ENCODE data around the gene MTHFD2L. TPM values are rescaled to one million over a fixed set of nuclear protein-coding genes. Genes with fewer than 3 reads are reported as not detected.

Gene MTHFD2L
- total RNA-seq, 1 experiment from 2014 or later, result 34.0 TPM

DNA sequence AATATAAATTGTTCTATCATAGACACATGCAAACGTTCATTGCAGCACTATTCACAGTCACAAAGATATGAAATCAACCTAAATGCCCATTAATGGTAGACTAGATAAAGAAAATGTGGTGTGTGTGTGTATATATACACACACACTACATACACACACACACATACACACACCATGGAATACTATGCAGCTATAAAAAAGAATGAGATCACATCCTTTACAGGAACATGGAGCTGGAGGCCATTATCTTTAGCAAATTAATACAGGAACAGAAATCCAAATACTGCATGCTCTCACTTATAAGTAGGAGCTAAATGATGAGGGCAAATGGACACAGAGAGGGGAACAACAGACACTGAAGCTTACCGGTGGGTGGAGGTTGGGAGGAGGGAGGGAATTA, 65.2 kb downstream of the MTHFD2L start:
- Histone ChIP-seq H3K27me3 (ENCODE audit: low read length) (no peaks in the 10 kb centered on the region), H3K9me2 (replicated peaks; ENCODE audit: low read length) (no peaks in the 10 kb centered on the region), H3K9ac (ENCODE audit: low read length) (no peak overlapping the region), H3K79me2 (ENCODE audit: low read length) (no peaks in the 10 kb centered on the region), H3K9me3 (ENCODE audit: low read length) (no peaks in the 10 kb centered on the region), H2AFZ (ENCODE audit: low read length) (no peak overlapping the region), H3K27ac (ENCODE audit: low read length) (peak overlapping the region; percentile 40), H4K20me1 (ENCODE audit: low read length) (no peaks in the 10 kb centered on the region), H3K4me3 (ENCODE audit: low read length) (no peak overlapping the region), H3K36me3 (ENCODE audit: low read depth, low read length) (no peaks in the 10 kb centered on the region; the same call in 1 of the 2 replicates), H3K4me1 (ENCODE audit: insufficient read depth, low read length) (peaks cover 34% of the 10 kb centered on the region), H3K4me2 (ENCODE audit: low read length) (0 out of 2 replicates have a peak overlapping the region, but pooled peaks have one; percentile 6), H3F3A (ENCODE audit: low read length, unreplicated experiment) (no peaks in the 10 kb centered on the region)
- ATAC-seq (no peak), DNase-seq (no peak)
- ChIA-PET POLR2A (ENCODE audit: unreplicated experiment) (no interaction called here), CTCF (no interaction called here)
- TF ChIP-seq CTCF (conservative IDR thresholded peaks at IDR 0.05; ENCODE audit: low read depth, low read length) (no peak), EZH2phosphoT487 (IDR thresholded peaks at IDR 0.05; ENCODE audit: borderline replicate concordance, low read length) (no peak)
- BruUV-seq (replicated peaks), result no TSS peak
- intact Hi-C loops (cut with micrococcal nuclease), result no loop called here

- intact Hi-C loops (cut with micrococcal nuclease), result no loop called here
- Histone ChIP-seq H3K27ac (ENCODE audit: low read length) (peak overlapping the region; percentile 73), H3K36me3 (ENCODE audit: low read depth, low read length) (no peaks in the 10 kb centered on the region; the same call in 1 of the 2 replicates), H3K9ac (ENCODE audit: low read length) (peak overlapping the region; percentile 37), H3K9me3 (ENCODE audit: low read length) (no peaks in the 10 kb centered on the region), H4K20me1 (ENCODE audit: low read length) (no peaks in the 10 kb centered on the region), H3K4me3 (ENCODE audit: low read length) (no peak overlapping the region), H3K4me1 (ENCODE audit: insufficient read depth, low read length) (peaks cover 29% of the 10 kb centered on the region), H3K27me3 (ENCODE audit: low read length) (no peaks in the 10 kb centered on the region), H3F3A (ENCODE audit: low read length, unreplicated experiment) (no peaks in the 10 kb centered on the region), H3K4me2 (ENCODE audit: low read length) (peak overlapping the region; percentile 42), H3K79me2 (ENCODE audit: low read length) (no peaks in the 10 kb centered on the region), H2AFZ (ENCODE audit: low read length) (no peak overlapping the region), H3K9me2 (replicated peaks; ENCODE audit: low read length) (no peaks in the 10 kb centered on the region)
- ChIA-PET CTCF (no interaction called here), POLR2A (ENCODE audit: unreplicated experiment) (no interaction called here)
- no TSS peak for BruUV-seq (replicated peaks)
- TF ChIP-seq EZH2 (IDR thresholded peaks at IDR 0.05; ENCODE audit: low read length, unreplicated experiment) (no peak), CTCF (conservative IDR thresholded peaks at IDR 0.05; ENCODE audit: low read depth, low read length) (no peak), EZH2phosphoT487 (IDR thresholded peaks at IDR 0.05; ENCODE audit: borderline replicate concordance, low read length) (no peak)
- ATAC-seq (peak; percentile 77), DNase-seq (peak; percentile 88)
Measured at GRCh38 chr4:74223801-74224200, 65.9 kb downstream of the MTHFD2L start.

Data from PC-3 (cell line).